NCI-H510A (cell line): ENCODE measurements around the gene PDS5A.
"Not testable (repeated sequence)": the region's sequence is repeated elsewhere in the genome, so short reads cannot be mapped to it uniquely, and the experiment has no call there.

Source experiments
- DNase-seq: peaks from one replicate; lab custom pipeline; 2025; lab: John Stamatoyannopoulos, UW

PDS5A gene

GRCh38 chr4:39825090-39825489 lies 152.6 kb downstream of the PDS5A start:
- DNase-seq = no peak

GRCh38 chr4:39823191-39823590 lies 154.5 kb downstream of the PDS5A start:
- no peak for DNase-seq

- no peak for DNase-seq
These were observed 155.0 kb downstream of the PDS5A start for GRCh38 chr4:39822662-39823061.

GRCh38 chr4:39821951-39822350 lies 155.8 kb downstream of the PDS5A start:
- DNase-seq = no peak

- DNase-seq = no peak
These were observed 157.5 kb downstream of the PDS5A start for GRCh38 chr4:39820186-39820585.

- no peak for DNase-seq
These were observed 159.1 kb downstream of the PDS5A start for GRCh38 chr4:39818646-39819045.

GRCh38 chr4:39814403-39815185 lies 163.1 kb downstream of the PDS5A start:
- DNase-seq = no peak

- DNase-seq = not testable (repeated sequence)
These were observed 163.9 kb downstream of the PDS5A start for GRCh38 chr4:39813761-39814160.

GRCh38 chr4:39813033-39813432 lies 164.7 kb downstream of the PDS5A start:
- DNase-seq = not testable (repeated sequence)

- no peak for DNase-seq
These were observed 165.2 kb downstream of the PDS5A start for GRCh38 chr4:39812500-39812899.

DNA sequence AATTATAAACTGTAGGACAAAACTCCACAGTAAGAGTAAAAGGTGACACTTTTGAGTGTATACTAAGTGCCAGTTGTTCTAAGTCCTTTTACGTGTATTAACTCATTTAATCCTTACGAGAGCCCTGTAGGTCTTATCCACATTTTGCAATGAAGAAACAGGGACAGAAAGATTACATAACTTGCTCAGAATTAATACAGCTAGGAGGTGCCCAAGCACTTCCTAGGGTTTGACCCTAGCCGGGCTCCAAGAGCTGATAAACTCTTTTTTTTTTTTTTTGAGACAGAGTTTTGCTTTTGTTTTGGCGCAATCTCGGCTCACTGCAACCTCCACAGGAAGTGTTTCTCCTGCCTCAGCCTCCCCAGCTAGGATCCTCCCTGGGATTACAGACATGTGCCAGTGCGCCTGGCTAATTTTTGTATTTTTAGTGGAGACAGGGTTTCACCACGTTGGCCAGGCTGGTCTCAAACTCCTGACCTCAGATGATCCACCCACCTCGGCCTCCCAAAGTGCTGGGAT lies 169.4 kb downstream of the PDS5A start:
- no peak for DNase-seq

GRCh38 chr4:39802005-39802404 lies 175.7 kb downstream of the PDS5A start:
- DNase-seq = no peak

DNA sequence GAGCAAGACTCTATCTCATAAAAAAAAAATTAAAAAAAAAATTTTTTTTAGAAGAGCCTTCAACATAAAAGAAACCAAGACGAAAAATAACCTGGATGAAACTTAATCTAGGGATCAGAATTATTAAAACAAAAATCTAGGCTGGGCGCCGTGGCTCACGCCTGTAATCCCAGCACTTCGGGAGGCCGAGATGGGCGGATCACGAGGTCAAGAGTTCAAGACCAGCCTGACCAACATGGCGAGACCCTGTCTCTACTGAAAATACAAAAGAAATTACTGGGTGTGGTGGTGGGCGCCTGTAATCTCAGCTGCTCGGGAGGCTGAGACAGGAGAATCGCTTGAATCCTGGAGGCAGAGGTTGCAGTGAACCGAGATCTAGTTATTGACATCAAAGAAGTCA lies 184.7 kb downstream of the PDS5A start:
- DNase-seq = not testable (repeated sequence)

- DNase-seq = no peak
These were observed 185.2 kb downstream of the PDS5A start for GRCh38 chr4:39792529-39792928.

DNA sequence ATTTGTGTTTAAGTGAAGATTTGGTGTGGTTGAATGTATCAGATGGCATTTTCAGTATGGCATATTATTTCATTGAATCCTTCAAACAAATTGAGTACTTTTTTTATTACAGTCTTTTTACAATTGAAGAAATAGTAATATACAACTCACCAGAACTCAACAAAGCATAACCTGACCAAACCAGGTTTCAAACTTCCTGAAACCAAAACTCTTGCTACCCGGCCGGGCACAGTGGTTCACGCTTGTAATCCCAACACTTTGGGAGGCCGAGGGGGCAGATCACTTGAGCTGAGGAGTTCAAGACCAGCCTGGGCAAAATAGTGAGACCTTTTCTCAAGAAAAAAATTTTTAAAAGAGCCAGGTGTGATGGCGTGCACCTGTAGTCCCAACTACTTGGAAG lies 185.6 kb downstream of the PDS5A start:
- no peak for DNase-seq

- no peak for DNase-seq
These were observed 190.9 kb downstream of the PDS5A start for GRCh38 chr4:39786838-39787237.

- DNase-seq = no peak
These were observed 192.6 kb downstream of the PDS5A start for GRCh38 chr4:39785083-39785482.

- not testable (repeated sequence) for DNase-seq
These were observed 195.7 kb downstream of the PDS5A start for GRCh38 chr4:39781988-39782387.
